Fibroblast of lung (primary cell): Measurements from ENCODE around the gene PRR7. TPM values are rescaled to one million over a fixed set of nuclear protein-coding genes. Genes with fewer than 3 reads are reported as not detected.
"Not testable (repeated sequence)": the region's sequence is repeated elsewhere in the genome, so short reads cannot be mapped to it uniquely, and the experiment has no call there.

Experiments used
- DNase-seq, 2 donors: peaks; one replicate each; pipeline versions ENCODE4 v3.0.0 to v3.0.0-alpha.2; 2010; ENCODE audit warnings: low read depth in 2 of 2
- H2AFZ ChIP-seq: 2 replicates; pipeline ENCODE4 v1.5.1; 2012; ENCODE audit warnings: low read length, control low read depth, inconsistent platforms
- H3K27ac ChIP-seq: 2 replicates; pipeline ENCODE4 v1.5.1; 2011; ENCODE audit warnings: low read length, control low read depth; ENCODE audit not compliant: insufficient read depth
- H3K27me3 ChIP-seq: 2 replicates; pipeline ENCODE4 v1.5.1; 2011; ENCODE audit warnings: mild to moderate bottlenecking, low read length; ENCODE audit not compliant: control insufficient read depth, insufficient read depth
- H3K36me3 ChIP-seq: 2 replicates; pipeline ENCODE4 v1.5.1; 2011; ENCODE audit warnings: low read length; ENCODE audit not compliant: control insufficient read depth, insufficient read depth
- H3K4me1 ChIP-seq: 2 replicates; pipeline ENCODE4 v1.5.1; 2011; ENCODE audit warnings: low read length; ENCODE audit not compliant: control insufficient read depth, insufficient read depth; ENCODE audit errors: extremely low read depth
- H3K4me2 ChIP-seq: 2 replicates; pipeline ENCODE4 v1.5.1; 2011; ENCODE audit warnings: low read length, control low read depth; ENCODE audit not compliant: insufficient read depth; ENCODE audit errors: extremely low read depth
- H3K4me3 ChIP-seq, 4 experiments: fragments of 200-600 bp in 1 of 4; sonication (generic) in 1 of 4; replicated peaks in 1 of 4; 2 replicates each; pipeline ENCODE4 v1.5.1; 2011 to 2016; ENCODE audit warnings: low read length in 4 of 4, low read depth in 3 of 4, mild to moderate bottlenecking in 3 of 4, control low read depth in 2 of 4, inconsistent platforms in 1 of 4, mixed read lengths in 1 of 4; ENCODE audit not compliant: insufficient read depth in 1 of 4; ENCODE audit errors: control extremely low read depth in 1 of 4
- H3K79me2 ChIP-seq: 2 replicates; pipeline ENCODE4 v1.5.1; 2012; ENCODE audit warnings: mild to moderate bottlenecking, low read length, inconsistent platforms; ENCODE audit not compliant: control insufficient read depth, insufficient read depth
- H3K9ac ChIP-seq: 2 replicates; pipeline ENCODE4 v1.5.1; 2011; ENCODE audit warnings: mild to moderate bottlenecking, low read length, control low read depth; ENCODE audit not compliant: insufficient read depth
- H3K9me3 ChIP-seq: 2 replicates; pipeline ENCODE4 v1.5.1; 2012; ENCODE audit warnings: low read depth, low read length; ENCODE audit not compliant: control insufficient read depth, insufficient read depth
- H4K20me1 ChIP-seq: 2 replicates; pipeline ENCODE4 v1.5.1; 2011; ENCODE audit warnings: low read length; ENCODE audit not compliant: control insufficient read depth, insufficient read depth; ENCODE audit errors: extremely low read depth
- CTCF ChIP-seq, 2 donors: IDR thresholded peaks in 1 of 2; conservative IDR thresholded peaks in 1 of 2; 1 replicate in 1 of 2; 2 replicates in 1 of 2; pipeline ENCODE4 v1.5.1; 2011 to 2012; ENCODE audit warnings: low read length in 2 of 2, control low read depth in 1 of 2, inconsistent platforms in 1 of 2, low read depth in 1 of 2, mild to moderate bottlenecking in 1 of 2
- EZH2 ChIP-seq: IDR thresholded peaks from 2 replicates; pipeline ENCODE4 v1.5.1; 2012; ENCODE audit warnings: low read length, control low read depth, mild to moderate bottlenecking; ENCODE audit errors: missing control alignments
- polyA plus RNA-seq, 2 donors: library from polyadenylated mRNA; depleted of rRNA in 1 of 2; stranded (reverse) in 1 of 2; unstranded in 1 of 2; fragments of >200 nt; gene quantifications; 2 replicates each; pipeline ENCODE4 v1.2.1, GENCODE V29; 2011 to 2012; ENCODE audit warnings: missing spikeins in 1 of 2
- total RNA-seq: library from RNA; depleted of rRNA; stranded (reverse); fragments of >200 nt; gene quantifications from 2 replicates; pipeline ENCODE4 v1.2.1, GENCODE V29; 2014

The PRR7 gene
- total and polyA plus RNA-seq, 2 donors (not counting 1 experiment from before 2014, with no cell fraction given), result 1.6 to 2.3 TPM

DNA sequence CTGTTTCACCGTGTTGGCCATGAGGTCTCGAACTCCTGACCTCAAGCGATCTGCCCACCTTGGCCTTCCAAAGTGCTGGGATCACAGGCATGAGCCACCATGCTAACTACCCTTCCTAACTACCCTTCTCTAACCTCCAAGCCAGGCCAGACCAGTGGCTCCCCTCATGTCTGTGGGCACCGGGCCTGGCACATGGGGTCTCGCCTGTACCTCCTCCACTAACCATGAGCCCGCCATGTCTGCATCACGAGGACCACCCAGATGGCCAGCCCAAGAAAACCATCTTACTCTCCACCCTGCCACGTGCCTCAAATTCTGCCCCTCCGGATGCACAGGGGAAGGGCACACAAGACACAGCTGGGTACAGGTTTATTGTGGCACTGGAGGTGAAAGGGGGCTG, 36.4 kb downstream of the PRR7 start:
- Histone ChIP-seq H3K9me3 (no peaks in the 10 kb centered on the region), H2AFZ (no peak overlapping the region), H3K4me2 (no peak overlapping the region), H4K20me1 (no peaks in the 10 kb centered on the region), H3K9ac (no peak overlapping the region), H3K4me3 (no peak overlapping the region), H3K27me3 (no peaks in the 10 kb centered on the region), H3K27ac (no peak overlapping the region), H3K36me3 (peaks cover 50% of the 10 kb centered on the region), H3K79me2 (peaks cover 1% of the 10 kb centered on the region), H3K4me1 (peaks cover 21% of the 10 kb centered on the region)
- TF ChIP-seq CTCF (conservative IDR thresholded peaks at IDR 0.05 in 1 of 2, IDR thresholded peaks at IDR 0.05 in 1 of 2; ENCODE audit: low read depth in 1 of 2, low read length in 2 of 2), result no peak
- TF ChIP-seq EZH2, result no peak
- DNase-seq, result no peak

DNA sequence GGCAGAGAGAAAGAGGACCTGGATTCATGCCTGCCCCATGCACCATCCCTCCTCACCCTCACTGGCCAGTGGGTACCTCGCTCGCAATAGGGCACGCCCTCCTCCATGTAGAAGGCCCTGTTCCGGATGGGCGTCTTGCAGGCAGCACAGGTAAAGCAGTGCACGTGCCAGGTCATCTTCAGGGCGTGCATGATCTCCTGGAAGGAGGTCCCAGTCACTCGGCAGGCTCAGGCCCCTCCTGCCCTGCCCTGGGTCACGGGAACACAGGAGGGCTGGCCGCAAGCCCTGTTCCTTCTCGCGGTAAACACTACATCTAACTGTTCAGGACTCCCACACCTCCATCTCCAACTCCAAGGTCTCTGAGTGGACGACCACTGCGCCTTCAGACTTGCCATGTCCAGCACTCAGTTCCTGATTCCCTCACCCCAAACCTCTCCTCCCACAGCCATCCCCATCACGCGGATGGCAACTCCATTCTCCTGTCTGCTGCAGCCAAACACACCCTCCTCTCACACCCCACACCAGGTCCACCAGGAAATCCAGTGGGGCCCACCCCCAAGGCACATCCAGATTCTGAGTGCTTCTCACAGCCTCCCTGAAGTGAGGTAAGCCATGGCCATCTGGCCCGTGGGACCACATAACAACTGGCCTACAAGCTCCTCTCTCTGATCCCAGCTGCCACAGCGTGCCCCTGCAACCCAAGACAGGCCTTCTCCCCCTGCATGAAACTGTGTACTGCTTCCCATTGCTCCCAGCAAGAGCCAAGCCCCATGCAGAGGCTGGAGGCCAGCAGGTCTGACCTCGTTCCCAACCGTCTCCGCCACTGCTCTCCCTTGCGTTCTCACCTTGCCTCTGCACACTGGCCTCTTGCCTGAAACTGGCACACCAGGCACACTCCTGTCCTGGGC, 37.6 kb downstream of the PRR7 start:
- Histone ChIP-seq H3K27me3 (no peaks in the 10 kb centered on the region), H2AFZ (no peak overlapping the region), H3K9me3 (no peaks in the 10 kb centered on the region), H3K4me2 (no peak overlapping the region), H3K9ac (no peak overlapping the region), H3K79me2 (peaks cover 6% of the 10 kb centered on the region), H3K4me1 (peaks cover 14% of the 10 kb centered on the region), H3K27ac (no peak overlapping the region), H4K20me1 (no peaks in the 10 kb centered on the region), H3K4me3 (no peak overlapping the region), H3K36me3 (peaks cover 53% of the 10 kb centered on the region)
- TF ChIP-seq EZH2, result no peak
- TF ChIP-seq CTCF (conservative IDR thresholded peaks at IDR 0.05 in 1 of 2, IDR thresholded peaks at IDR 0.05 in 1 of 2; ENCODE audit: low read depth in 1 of 2, low read length in 2 of 2), result no peak
- DNase-seq, result no peak

- Histone ChIP-seq H3K4me1 (peaks cover 7% of the 10 kb centered on the region), H3K27me3 (no peaks in the 10 kb centered on the region), H3K79me2 (peaks cover 7% of the 10 kb centered on the region), H2AFZ (no peak overlapping the region), H4K20me1 (no peaks in the 10 kb centered on the region), H3K4me2 (no peak overlapping the region), H3K27ac (peak overlapping the region; percentile 25), H3K9me3 (no peaks in the 10 kb centered on the region), H3K4me3 (no peak overlapping the region), H3K36me3 (peaks cover 61% of the 10 kb centered on the region), H3K9ac (no peak overlapping the region)
- TF ChIP-seq EZH2 (no peak), CTCF (conservative IDR thresholded peaks at IDR 0.05 in 1 of 2, IDR thresholded peaks at IDR 0.05 in 1 of 2; ENCODE audit: low read depth in 1 of 2, low read length in 2 of 2) (no peak)
- DNase-seq, result no peak
These were observed 38.4 kb downstream of the PRR7 start for GRCh38 chr5:177484902-177485549.

DNA sequence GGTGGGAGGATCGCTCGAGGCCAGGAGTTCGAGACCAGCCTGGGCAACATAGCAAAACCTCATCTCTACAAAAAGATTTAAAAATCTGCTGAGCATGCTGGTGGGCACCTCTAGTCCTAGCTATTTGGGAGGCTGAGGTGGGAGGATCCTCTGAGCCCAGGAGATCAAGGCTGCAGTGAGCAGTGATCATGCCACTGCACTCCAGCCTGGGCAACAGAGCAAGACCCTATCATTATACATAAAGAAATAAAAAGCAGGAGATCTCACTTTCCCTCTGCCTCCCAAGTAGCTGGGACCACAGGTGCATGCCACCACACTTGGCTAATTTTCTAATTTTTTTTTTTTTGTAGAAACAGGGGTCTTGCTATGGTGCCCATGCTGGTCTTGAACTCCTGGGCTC, 39.1 kb downstream of the PRR7 start:
- H3K4me1 ChIP-seq, H3K27me3 ChIP-seq, H3K4me3 ChIP-seq, H3K9ac ChIP-seq, H3K27ac ChIP-seq, H4K20me1 ChIP-seq, H2AFZ ChIP-seq, DNase-seq, H3K9me3 ChIP-seq, H3K4me2 ChIP-seq: not testable (repeated sequence)
- Histone ChIP-seq H3K36me3 (peaks cover 65% of the 10 kb centered on the region), H3K79me2 (peaks cover 12% of the 10 kb centered on the region)
